ENCODE results near the gene DAPK2.

DNA sequence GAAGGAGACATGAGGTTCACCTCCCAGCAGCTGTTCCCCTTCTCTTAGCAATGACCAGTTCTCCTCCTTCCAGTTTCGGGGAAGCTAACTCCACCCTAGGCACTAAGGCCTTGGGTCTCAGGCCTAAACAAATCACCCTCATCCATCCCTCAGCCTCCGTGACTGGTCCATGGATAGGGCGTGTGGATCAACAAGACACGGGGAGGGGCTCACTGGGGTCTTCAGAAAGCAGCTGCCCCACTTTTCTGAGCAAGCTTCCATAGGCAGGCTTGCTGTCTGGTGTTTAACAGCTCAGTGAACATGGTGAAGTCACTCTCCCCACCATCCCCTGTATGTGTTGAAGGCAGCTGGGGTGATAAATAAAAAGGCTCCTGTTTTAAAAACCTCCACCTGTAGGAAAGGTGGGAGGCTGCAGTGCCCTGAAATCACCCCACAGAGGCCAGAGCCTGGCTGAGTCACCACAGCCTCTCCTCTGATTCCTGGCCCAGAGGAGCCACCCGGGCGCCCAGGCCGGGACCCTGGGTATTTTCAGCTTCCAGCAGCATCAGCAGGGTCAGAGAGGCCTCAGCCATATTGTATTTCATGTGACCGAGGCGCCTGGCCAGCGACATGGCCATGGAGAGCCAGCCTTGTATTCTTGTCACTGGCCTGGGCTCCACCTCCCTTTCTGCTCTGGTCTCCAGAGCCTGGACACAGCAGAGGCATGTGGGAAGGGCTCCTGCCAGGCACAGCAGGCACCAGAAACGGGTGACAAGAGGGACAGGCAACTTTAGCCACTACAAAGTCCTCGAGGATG, 152.2 kb downstream of the DAPK2 start:
- TF ChIP-seq CTCF (IDR thresholded peaks at IDR 0.05 in 4 of 5, conservative IDR thresholded peaks at IDR 0.05 in 1 of 5) (peak in 1 of 5 experiments; percentile 24), POLR2A (IDR thresholded peaks at IDR 0.05) (no peak)
